ENCODE results near the gene SHROOM2. TPM values are rescaled to one million over a fixed set of nuclear protein-coding genes. Genes with fewer than 3 reads are reported as not detected.

SHROOM2 gene
- polyA plus RNA-seq, 1 experiment = 1.1 TPM

DNA sequence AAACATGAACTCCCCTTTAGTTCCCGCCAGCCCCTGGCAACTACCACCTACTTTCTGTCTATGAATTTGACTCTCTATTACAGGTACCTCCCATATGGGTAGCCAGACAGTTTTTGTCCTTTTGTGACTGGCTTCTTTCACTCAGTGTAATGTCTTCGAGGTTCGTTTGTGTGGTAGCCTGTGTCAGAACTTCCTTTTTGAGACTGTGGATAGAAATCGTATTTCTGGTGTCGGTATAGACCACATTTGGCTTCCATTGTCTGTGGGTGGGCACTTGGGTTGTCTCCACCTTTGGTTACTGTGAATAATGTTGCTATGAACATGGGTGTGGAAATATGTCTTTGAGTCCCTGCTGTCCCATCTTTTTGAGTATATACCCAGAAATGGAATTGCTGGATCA, 175.5 kb downstream of the SHROOM2 start:
- ChIA-PET CTCF (no interaction called here), POLR2A (no interaction called here)
- no peaks in the 10 kb centered on the region for H3K27me3 ChIP-seq (ENCODE audit: control insufficient read depth, insufficient read depth, low read length)
- H3K36me3 ChIP-seq (ENCODE audit: control insufficient read depth, insufficient read depth, low read length) = no peaks in the 10 kb centered on the region
- TF ChIP-seq, protein P1, sequence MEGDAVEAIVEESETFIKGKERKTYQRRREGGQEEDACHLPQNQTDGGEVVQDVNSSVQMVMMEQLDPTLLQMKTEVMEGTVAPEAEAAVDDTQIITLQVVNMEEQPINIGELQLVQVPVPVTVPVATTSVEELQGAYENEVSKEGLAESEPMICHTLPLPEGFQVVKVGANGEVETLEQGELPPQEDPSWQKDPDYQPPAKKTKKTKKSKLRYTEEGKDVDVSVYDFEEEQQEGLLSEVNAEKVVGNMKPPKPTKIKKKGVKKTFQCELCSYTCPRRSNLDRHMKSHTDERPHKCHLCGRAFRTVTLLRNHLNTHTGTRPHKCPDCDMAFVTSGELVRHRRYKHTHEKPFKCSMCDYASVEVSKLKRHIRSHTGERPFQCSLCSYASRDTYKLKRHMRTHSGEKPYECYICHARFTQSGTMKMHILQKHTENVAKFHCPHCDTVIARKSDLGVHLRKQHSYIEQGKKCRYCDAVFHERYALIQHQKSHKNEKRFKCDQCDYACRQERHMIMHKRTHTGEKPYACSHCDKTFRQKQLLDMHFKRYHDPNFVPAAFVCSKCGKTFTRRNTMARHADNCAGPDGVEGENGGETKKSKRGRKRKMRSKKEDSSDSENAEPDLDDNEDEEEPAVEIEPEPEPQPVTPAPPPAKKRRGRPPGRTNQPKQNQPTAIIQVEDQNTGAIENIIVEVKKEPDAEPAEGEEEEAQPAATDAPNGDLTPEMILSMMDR (IDR thresholded peaks at IDR 0.05; ENCODE audit: insufficient read depth, low read depth, low read length) = no peak
- DNase-seq (ENCODE audit: low read depth) = no peak
- no peak overlapping the region for H3K4me3 ChIP-seq (ENCODE audit: low read depth, low read length)

DNA sequence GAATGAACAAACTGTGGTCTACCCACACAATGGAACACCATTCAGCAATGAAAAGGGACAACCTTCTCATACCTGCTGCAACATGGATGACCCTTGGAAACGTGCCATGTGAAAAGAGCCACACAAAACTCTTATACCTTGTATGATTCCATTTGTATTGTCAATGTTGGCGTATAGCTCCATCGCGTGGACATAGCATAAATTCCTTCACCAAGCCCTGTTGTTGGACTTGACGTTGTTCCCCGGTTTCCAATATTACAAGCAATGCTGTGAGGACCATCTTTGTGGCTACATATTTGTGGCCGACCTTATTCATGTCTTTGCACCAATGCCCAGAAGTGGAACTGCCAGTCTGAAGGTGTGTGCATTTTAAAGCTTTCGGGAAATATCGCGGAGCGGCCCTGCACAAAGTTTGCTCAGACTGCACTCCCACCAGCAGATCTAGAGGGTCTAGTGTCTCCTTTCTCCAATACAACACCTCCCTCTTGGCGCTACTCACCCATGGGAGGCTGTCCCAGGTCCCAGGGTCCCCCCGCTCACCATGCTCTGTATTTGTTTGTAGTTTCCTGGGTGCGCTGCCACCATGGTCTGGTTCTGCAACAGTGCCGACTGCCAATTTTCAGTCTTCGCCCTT, 180.7 kb downstream of the SHROOM2 start, which contains the start of gene CLDN34:
Gene CLDN34 (plus strand): TSS at position 584 of the 634 bp plus-strand sequence. CDS start 0 bp downstream, at position 584.
- CTCF ChIA-PET = no interaction called here
- H3K4me3 ChIP-seq (ENCODE audit: low read depth, low read length) = no peak within 1 kb of the TSS
- no peak for DNase-seq (ENCODE audit: low read depth)
- no peaks in the 10 kb centered on the region for H3K27me3 ChIP-seq (ENCODE audit: control insufficient read depth, insufficient read depth, low read length)
- TF ChIP-seq, protein P1 (IDR thresholded peaks at IDR 0.05; ENCODE audit: insufficient read depth, low read depth, low read length) = no peak
- POLR2A ChIA-PET = no interaction called here
- no peaks in the 10 kb centered on the region for H3K36me3 ChIP-seq (ENCODE audit: control insufficient read depth, insufficient read depth, low read length)

DNA sequence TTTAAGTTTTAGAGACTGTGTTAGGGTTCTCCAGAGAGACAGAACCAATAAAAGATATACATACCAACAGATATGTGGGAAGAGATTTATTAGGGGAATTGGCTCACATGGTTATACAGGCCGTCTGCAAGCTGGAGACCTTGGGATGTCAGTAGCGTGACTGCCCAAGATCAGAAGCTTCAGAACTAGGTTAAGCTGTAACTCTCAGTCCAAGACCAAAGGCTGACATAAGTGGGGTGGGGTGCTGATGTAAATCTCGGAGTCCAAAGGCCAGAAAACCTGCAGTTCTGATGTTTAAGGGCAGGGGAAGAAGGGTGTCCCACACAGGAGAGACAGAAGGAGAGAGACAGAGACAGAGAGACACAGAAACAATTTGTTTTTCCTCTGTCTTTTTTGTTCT, 191.4 kb downstream of the SHROOM2 start:
- H3K27me3 ChIP-seq (ENCODE audit: control insufficient read depth, insufficient read depth, low read length) = no peaks in the 10 kb centered on the region
- POLR2A ChIA-PET = no interaction called here
- TF ChIP-seq, protein P1 (IDR thresholded peaks at IDR 0.05; ENCODE audit: insufficient read depth, low read depth, low read length) = no peak
- no peaks in the 10 kb centered on the region for H3K36me3 ChIP-seq (ENCODE audit: control insufficient read depth, insufficient read depth, low read length)
- H3K4me3 ChIP-seq (ENCODE audit: low read depth, low read length) = no peak overlapping the region
- DNase-seq (ENCODE audit: low read depth) = no peak
- CTCF ChIA-PET = no interaction called here

DNA sequence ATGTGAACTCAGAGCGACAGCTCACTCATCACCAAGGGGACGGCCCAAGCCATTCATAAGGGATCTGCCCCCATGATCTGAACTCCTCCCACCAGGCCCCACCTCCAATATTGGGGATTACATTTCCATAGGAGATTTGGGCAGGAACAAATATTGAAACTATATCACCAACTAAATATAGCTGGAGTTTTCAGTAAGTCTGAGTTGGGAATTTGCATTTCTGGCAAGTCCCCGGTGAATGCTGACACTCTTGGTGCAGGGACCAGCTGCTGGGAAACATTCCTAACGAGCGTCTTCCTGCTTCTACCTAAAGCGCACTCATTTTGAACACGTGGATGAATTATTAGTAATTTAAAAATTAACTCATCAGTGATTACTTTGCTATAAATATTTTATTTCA, 194.2 kb downstream of the SHROOM2 start:
- CTCF ChIA-PET = interaction anchor here (0.6 kb wide), 1 partner anchor 114 kb away, joined by 3 read pairs; no protein-coding TSS in a partner anchor
- H3K36me3 ChIP-seq (ENCODE audit: control insufficient read depth, insufficient read depth, low read length) = no peaks in the 10 kb centered on the region
- no peak overlapping the region for H3K4me3 ChIP-seq (ENCODE audit: low read depth, low read length)
- no peak for DNase-seq (ENCODE audit: low read depth)
- TF ChIP-seq, protein P1 (IDR thresholded peaks at IDR 0.05; ENCODE audit: insufficient read depth, low read depth, low read length) = no peak
- POLR2A ChIA-PET = no interaction called here
- no peaks in the 10 kb centered on the region for H3K27me3 ChIP-seq (ENCODE audit: control insufficient read depth, insufficient read depth, low read length)

DNA sequence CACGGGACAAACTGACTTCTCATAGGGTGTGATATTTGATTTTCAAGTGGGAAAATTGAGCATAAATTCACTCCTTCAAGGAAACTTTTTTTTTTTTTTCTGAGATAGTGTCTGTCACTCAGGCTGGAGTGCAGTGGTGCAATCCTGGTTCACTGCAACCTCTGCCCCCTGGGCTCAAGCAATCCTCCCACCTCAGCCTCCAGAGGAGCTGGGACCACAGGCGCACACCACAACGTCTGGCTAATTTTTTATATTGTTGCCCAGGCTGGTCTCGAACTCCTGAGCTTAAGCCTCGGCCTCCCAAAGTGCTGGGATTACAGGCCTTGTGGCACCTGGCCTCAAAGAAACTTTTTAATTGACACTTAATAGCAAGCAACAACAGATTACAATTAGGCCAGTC, 194.7 kb downstream of the SHROOM2 start:
- CTCF ChIA-PET = no interaction called here
- no peak for DNase-seq (ENCODE audit: low read depth)
- H3K36me3 ChIP-seq (ENCODE audit: control insufficient read depth, insufficient read depth, low read length) = no peaks in the 10 kb centered on the region

More for the DNA sequence above, 194.7 kb downstream of the SHROOM2 start:
- H3K27me3 ChIP-seq (ENCODE audit: control insufficient read depth, insufficient read depth, low read length) = no peaks in the 10 kb centered on the region
- POLR2A ChIA-PET = no interaction called here
- H3K4me3 ChIP-seq (ENCODE audit: low read depth, low read length) = no peak overlapping the region
- TF ChIP-seq, protein P1 (IDR thresholded peaks at IDR 0.05; ENCODE audit: insufficient read depth, low read depth, low read length) = no peak
